ENCODE data around the gene GPR26.

GPR26 gene

DNA sequence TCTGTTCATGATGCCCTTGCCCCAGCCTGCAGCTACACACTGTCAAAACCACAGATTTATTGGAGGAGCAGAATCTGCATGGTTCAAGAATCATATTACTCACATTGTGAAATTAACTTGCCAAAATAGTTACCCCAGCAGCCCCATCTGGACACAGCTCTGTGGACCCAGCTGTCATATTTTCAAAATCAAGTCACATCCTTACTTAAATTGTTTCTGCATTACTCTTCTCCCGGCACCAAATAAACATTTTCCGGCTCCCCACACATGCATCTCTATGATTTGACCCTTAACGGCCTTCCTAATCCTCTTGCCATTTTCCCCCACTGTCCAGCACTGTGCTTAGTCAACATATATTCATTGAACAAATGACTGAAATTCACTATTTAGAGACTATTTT lies 43.8 kb upstream of the GPR26 start:
- no peak for DNase-seq (ENCODE audit: low read depth)
- H3K4me3 ChIP-seq (ENCODE audit: low read length), result no peak overlapping the region
- no peak for TF ChIP-seq CTCF (IDR thresholded peaks at IDR 0.05; ENCODE audit: insufficient read depth, low read depth, low read length, missing control alignments)

DNA sequence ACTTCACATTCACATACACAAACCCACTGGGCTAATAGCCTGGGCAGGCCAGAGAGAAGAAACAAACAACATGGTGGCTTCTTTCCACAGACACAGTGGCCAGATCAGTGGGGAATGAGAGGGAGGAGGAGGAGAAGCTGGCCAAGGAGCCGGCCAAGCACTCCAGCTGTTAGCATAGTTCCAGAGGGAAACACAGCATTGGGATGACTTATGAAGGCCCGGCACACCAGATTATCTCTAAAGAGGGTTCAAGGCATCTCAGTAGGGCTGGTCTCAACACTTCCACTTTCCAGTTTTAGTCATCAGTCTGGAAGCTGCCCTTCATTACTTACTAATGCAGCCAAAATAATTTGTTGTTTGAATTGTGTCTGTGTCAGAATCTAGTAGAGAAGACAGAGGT lies 42.1 kb upstream of the GPR26 start:
- H3K4me3 ChIP-seq (ENCODE audit: low read length), result no peak overlapping the region
- DNase-seq (ENCODE audit: low read depth), result no peak
- TF ChIP-seq CTCF (IDR thresholded peaks at IDR 0.05; ENCODE audit: insufficient read depth, low read depth, low read length, missing control alignments), result no peak

- no peak for TF ChIP-seq CTCF (IDR thresholded peaks at IDR 0.05; ENCODE audit: insufficient read depth, low read depth, low read length, missing control alignments)
- H3K4me3 ChIP-seq (ENCODE audit: low read length), result no peak overlapping the region
- no peak for DNase-seq (ENCODE audit: low read depth)
Observed at GRCh38 chr10:123633106-123633505, 33.0 kb upstream of the GPR26 start.

GRCh38 chr10:123633636-123634035 lies 32.5 kb upstream of the GPR26 start:
- no peak for DNase-seq (ENCODE audit: low read depth)
- TF ChIP-seq CTCF (IDR thresholded peaks at IDR 0.05; ENCODE audit: insufficient read depth, low read depth, low read length, missing control alignments), result no peak
- no peak overlapping the region for H3K4me3 ChIP-seq (ENCODE audit: low read length)

DNA sequence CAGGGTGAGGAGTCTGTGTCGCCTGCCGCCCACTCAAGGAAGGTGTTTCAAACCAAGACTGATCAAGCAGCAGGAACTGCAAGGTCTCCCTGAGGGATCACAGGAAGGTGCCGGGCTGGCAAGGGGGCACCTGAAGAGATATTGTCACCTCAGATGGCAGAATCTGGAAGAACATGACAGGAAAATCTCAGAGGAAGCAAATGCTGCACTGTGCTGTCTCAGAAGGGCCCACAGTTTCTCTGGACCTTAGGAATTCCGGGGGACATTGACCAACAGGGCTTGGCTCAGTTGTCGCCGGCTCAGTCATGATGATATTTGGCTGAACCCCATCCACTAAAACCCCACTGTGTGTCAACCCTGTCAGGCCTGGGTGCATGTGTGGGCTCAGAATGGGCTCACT lies 31.9 kb upstream of the GPR26 start:
- no peak for TF ChIP-seq CTCF (IDR thresholded peaks at IDR 0.05; ENCODE audit: insufficient read depth, low read depth, low read length, missing control alignments)
- no peak overlapping the region for H3K4me3 ChIP-seq (ENCODE audit: low read length)
- DNase-seq (ENCODE audit: low read depth), result no peak

DNA sequence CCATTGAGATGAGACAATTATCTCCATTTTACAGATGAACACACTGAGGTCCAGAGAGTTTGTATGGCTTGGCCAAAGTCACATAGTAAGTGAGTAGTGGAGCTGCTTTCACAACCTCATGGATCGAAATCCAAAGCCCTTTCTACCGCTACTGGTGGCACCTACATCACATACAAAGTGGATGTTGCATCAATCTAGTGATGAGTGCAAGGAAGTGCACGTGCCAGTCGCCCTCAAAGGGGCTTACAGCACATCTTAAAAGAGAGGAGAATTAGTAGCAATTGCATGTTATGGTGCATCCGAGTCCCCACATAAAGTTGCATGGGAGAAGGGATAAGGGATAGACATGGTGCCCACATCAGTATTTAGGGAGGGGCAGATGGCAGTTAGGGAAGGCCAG lies 31.0 kb upstream of the GPR26 start:
- no peak for DNase-seq (ENCODE audit: low read depth)
- no peak for TF ChIP-seq CTCF (IDR thresholded peaks at IDR 0.05; ENCODE audit: insufficient read depth, low read depth, low read length, missing control alignments)
- no peak overlapping the region for H3K4me3 ChIP-seq (ENCODE audit: low read length)

DNA sequence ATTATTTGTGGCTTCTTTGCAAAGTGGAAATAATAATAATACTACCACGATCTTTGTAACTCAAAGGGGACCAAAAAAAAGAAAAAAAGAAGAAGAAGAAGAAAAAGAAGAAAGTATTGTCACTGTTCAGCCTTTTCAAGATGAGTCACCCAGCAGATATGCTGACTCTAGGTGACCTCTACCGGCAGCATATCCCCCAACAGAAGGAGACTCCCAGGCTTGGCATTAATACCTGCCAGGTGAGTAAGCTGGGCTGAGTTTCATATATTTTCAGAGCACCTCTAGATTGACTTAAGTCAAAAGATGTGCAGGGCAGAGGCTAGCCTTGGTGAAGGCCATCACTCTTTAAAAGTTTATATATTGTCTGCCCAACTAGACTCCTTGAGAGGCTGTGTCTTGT lies 30.4 kb upstream of the GPR26 start:
- peak; percentile 1 for DNase-seq (ENCODE audit: low read depth)
- no peak overlapping the region for H3K4me3 ChIP-seq (ENCODE audit: low read length)
- no peak for TF ChIP-seq CTCF (IDR thresholded peaks at IDR 0.05; ENCODE audit: insufficient read depth, low read depth, low read length, missing control alignments)
